T-cell (primary cell): ENCODE measurements around the gene QSOX2. TPM values are rescaled to one million over a fixed set of nuclear protein-coding genes. Genes with fewer than 3 reads are reported as not detected.
A peak's percentile ranks its signal among the peaks of the same experiment; 100 is the strongest.

Source experiments
- ATAC-seq, 4 experiments: fragments of 200-7000 bp in 3 of 4; fragments of 150-1000 bp in 1 of 4; cut with Tn5 transposase; replicated peaks in 1 of 4; 1 replicate in 3 of 4; 2 replicates in 1 of 4; pipeline ENCODE4 v1.10.0; 2021; ENCODE audit warnings: moderate library complexity in 3 of 4, mild to moderate bottlenecking in 2 of 4, moderate number of reproducible peaks in 1 of 4
- CTCF ChIA-PET, 2 donors: fragments of 300-600 bp; sonication (Branson Sonifier 250); formaldehyde crosslinking; loops; one replicate each; lab custom pipeline; 2022; ENCODE audit warnings: antibody characterized with exemption in 2 of 2; lab: Charles Lee
- POLR2A ChIA-PET, 2 donors: fragments of 300-600 bp; sonication (Branson Sonifier 250); formaldehyde crosslinking; loops; one replicate each; lab custom pipeline; 2022; ENCODE audit warnings: antibody characterized with exemption in 2 of 2; lab: Charles Lee
- DNase-seq, 35 experiments: peaks; one replicate each; pipeline versions ENCODE4 v3.0.0 to v3.0.0-alpha.2; 2013 to 2023
- H3K27ac ChIP-seq: one replicate; pipeline ENCODE4 v1.5.1; 2013; ENCODE audit warnings: low read length
- H3K27me3 ChIP-seq, 2 experiments: replicated peaks in 1 of 2; 1 replicate in 1 of 2; 2 replicates in 1 of 2; pipeline versions ENCODE4 v1.6.1 to v1.7.0; 2013; ENCODE audit warnings: low read length in 1 of 2, mixed read lengths in 1 of 2; ENCODE audit not compliant: control insufficient read depth in 2 of 2, insufficient read depth in 2 of 2; ENCODE audit errors: extremely low read depth in 1 of 2
- H3K36me3 ChIP-seq, 2 donors: 1 replicate in 1 of 2; 2 replicates in 1 of 2; pipeline versions ENCODE4 v1.6.1 to v1.7.0; 2013; ENCODE audit warnings: low read length in 1 of 2; ENCODE audit not compliant: control insufficient read depth in 2 of 2, insufficient read depth in 1 of 2; ENCODE audit errors: extremely low read depth in 1 of 2
- H3K4me1 ChIP-seq, 2 experiments: 1 replicate in 1 of 2; 2 replicates in 1 of 2; pipeline versions ENCODE4 v1.6.1 to v1.7.0; 2013; ENCODE audit warnings: low read length in 2 of 2, mixed read lengths in 1 of 2; ENCODE audit not compliant: insufficient read depth in 2 of 2, control insufficient read depth in 1 of 2; ENCODE audit errors: extremely low read depth in 1 of 2
- H3K4me3 ChIP-seq, 2 donors: 1 replicate in 1 of 2; 2 replicates in 1 of 2; pipeline versions ENCODE4 v1.5.1 to v1.7.0; 2013; ENCODE audit warnings: mild to moderate bottlenecking in 2 of 2, low read length in 1 of 2, moderate library complexity in 1 of 2; ENCODE audit not compliant: control insufficient read depth in 1 of 2; ENCODE audit errors: extremely low read depth in 1 of 2
- H3K9me3 ChIP-seq: 2 replicates; pipeline ENCODE4 v1.7.0; 2013
- H3K27ac Mint-ChIP-seq, 2 donors: one replicate each; pipeline ENCODE4 v1.8.0; 2020 to 2021; ENCODE audit warnings: mild to moderate bottlenecking in 2 of 2, mixed read lengths in 2 of 2
- H3K27me3 Mint-ChIP-seq, 2 donors: one replicate each; pipeline ENCODE4 v1.8.0; 2021 to 2022; ENCODE audit warnings: mixed read lengths in 2 of 2
- H3K36me3 Mint-ChIP-seq: one replicate; pipeline ENCODE4 v1.8.0; 2021; ENCODE audit warnings: mixed read lengths
- H3K4me1 Mint-ChIP-seq, 3 donors: one replicate each; pipeline ENCODE4 v1.8.0; 2020 to 2022; ENCODE audit warnings: mixed read lengths in 3 of 3, mild to moderate bottlenecking in 1 of 3
- H3K4me3 Mint-ChIP-seq, 3 donors: one replicate each; pipeline ENCODE4 v1.8.0; 2020 to 2022; ENCODE audit warnings: mild to moderate bottlenecking in 3 of 3, mixed read lengths in 3 of 3, moderate library complexity in 3 of 3
- H3K9me3 Mint-ChIP-seq, 3 donors: one replicate each; pipeline ENCODE4 v1.8.0; 2020 to 2022; ENCODE audit warnings: mixed read lengths in 3 of 3
- WGBS: methylation state at CpG from one replicate; pipeline ENCODE4 v1.1.5; 2013; ENCODE audit warnings: missing lambda C conversion rate; ENCODE audit not compliant: insufficient coverage; 5-methylcytosine and 5-hydroxymethylcytosine counted together
- total RNA-seq, 35 experiments: library from RNA in 6 of 35; stranded (reverse) in 6 of 35; fragments of 120-200 nt in 1 of 35; gene quantifications; one replicate each; pipeline versions ENCODE4 v1.2.1 to v1.2.4 and lab custom pipeline; 2013 to 2026

Gene QSOX2
- total RNA-seq (10 to 100 TPM; 14.1 to 19.4 (median 17.0) TPM), total RNA-seq (lab: John Stamatoyannopoulos, UW) (41.1 to 166 (median 57.0) reads per million in 29 experiments)
- 7.7 TPM for total RNA-seq (2013)

GRCh38 chr9:136245219-136246150 lies at the start of gene QSOX2:
Gene QSOX2, minus strand, starts transcription at chr9:136245812. Its CDS starts 9 bp downstream, at chr9:136245803.
- Mint-ChIP-seq H3K4me1 (peaks cover 33 to 46% (median 43%) of the 10 kb centered on the region in 3 donors), H3K27ac (peak within 1 kb of the TSS; percentile 88 to 91), H3K9me3 (no peaks in the 10 kb centered on the region), H3K4me3 (peak within 1 kb of the TSS; percentile 91 to 98 (median 92)), H3K27me3 (no peaks in the 10 kb centered on the region), H3K36me3 (no peaks in the 10 kb centered on the region)
- Histone ChIP-seq H3K36me3 (peaks cover 0 to 2% of the 10 kb centered on the region in 2 donors), H3K27ac (peak within 1 kb of the TSS; percentile 57), H3K27me3 (no peaks in the 10 kb centered on the region), H3K4me1 (peaks cover 17 to 48% of the 10 kb centered on the region in 2 experiments), H3K9me3 (no peaks in the 10 kb centered on the region), H3K4me3 (peak within 1 kb of the TSS; percentile 52 to 75)
- DNase-seq (peak; percentile 67 to 92 (median 78)), ATAC-seq (peak; percentile 84 to 89 (median 86))
- ChIA-PET POLR2A (no interaction called here), CTCF (no interaction called here)
- WGBS, result under 1% methylated on average over 84 of the region's 112 CpGs

- Histone ChIP-seq H3K27me3 (peaks cover 0 to 21% of the 10 kb centered on the region in 2 experiments), H3K4me3 (no peak overlapping the region), H3K9me3 (no peaks in the 10 kb centered on the region), H3K27ac (no peak overlapping the region), H3K4me1 (no peaks in the 10 kb centered on the region), H3K36me3 (no peaks in the 10 kb centered on the region)
- Mint-ChIP-seq H3K4me3 (no peak overlapping the region), H3K36me3 (no peaks in the 10 kb centered on the region), H3K9me3 (no peaks in the 10 kb centered on the region), H3K27ac (no peak overlapping the region), H3K27me3 (peaks cover 0 to 2% of the 10 kb centered on the region in 2 donors), H3K4me1 (no peaks in the 10 kb centered on the region)
- ATAC-seq (no peak), DNase-seq (no peak)
- WGBS, result 96% methylated on average over 9 of the region's 16 CpGs
- CTCF ChIA-PET, result no interaction called here
- POLR2A ChIA-PET, result no interaction called here
Measured at GRCh38 chr9:136295055-136295454, 49.4 kb upstream of the QSOX2 start.

- 77% methylated on average over 3 of the region's 5 CpGs for WGBS
- Histone ChIP-seq H3K4me3 (no peak overlapping the region), H3K4me1 (no peaks in the 10 kb centered on the region), H3K27me3 (peaks cover 0 to 16% of the 10 kb centered on the region in 2 experiments), H3K9me3 (no peaks in the 10 kb centered on the region), H3K27ac (no peak overlapping the region), H3K36me3 (no peaks in the 10 kb centered on the region)
- ATAC-seq, result no peak
- Mint-ChIP-seq H3K9me3 (no peaks in the 10 kb centered on the region), H3K27ac (no peak overlapping the region), H3K36me3 (no peaks in the 10 kb centered on the region), H3K4me3 (no peak overlapping the region), H3K27me3 (peaks cover 0 to 2% of the 10 kb centered on the region in 2 donors), H3K4me1 (no peaks in the 10 kb centered on the region)
- DNase-seq, result no peak
- ChIA-PET CTCF (no interaction called here), POLR2A (no interaction called here)
Measured at GRCh38 chr9:136294437-136294836, 48.8 kb upstream of the QSOX2 start.

- no peak for DNase-seq
- no peak for ATAC-seq
- H3K27ac ChIP-seq, result no peak overlapping the region
- CTCF ChIA-PET, result no interaction called here
- H3K36me3 ChIP-seq, result no peaks in the 10 kb centered on the region
- H3K4me1 Mint-ChIP-seq, result no peaks in the 10 kb centered on the region
- 84% methylated on average over 14 of the region's 14 CpGs for WGBS
- no peak overlapping the region for H3K4me3 ChIP-seq
- no peaks in the 10 kb centered on the region for H3K4me1 ChIP-seq
- peaks cover 0 to 19% of the 10 kb centered on the region in 2 experiments for H3K27me3 ChIP-seq
- H3K9me3 ChIP-seq, result no peaks in the 10 kb centered on the region
- H3K36me3 Mint-ChIP-seq, result no peaks in the 10 kb centered on the region
- POLR2A ChIA-PET, result no interaction called here
- no peak overlapping the region for H3K27ac Mint-ChIP-seq
- no peaks in the 10 kb centered on the region for H3K9me3 Mint-ChIP-seq
- H3K27me3 Mint-ChIP-seq, result peaks cover 0 to 2% of the 10 kb centered on the region in 2 donors
- no peak overlapping the region for H3K4me3 Mint-ChIP-seq
Measured at GRCh38 chr9:136293476-136294077, 48.0 kb upstream of the QSOX2 start.

GRCh38 chr9:136292591-136293448 lies 47.2 kb upstream of the QSOX2 start:
- Mint-ChIP-seq H3K4me3 (no peak overlapping the region), H3K27me3 (no peaks in the 10 kb centered on the region), H3K27ac (no peak overlapping the region), H3K4me1 (no peaks in the 10 kb centered on the region), H3K36me3 (no peaks in the 10 kb centered on the region), H3K9me3 (no peaks in the 10 kb centered on the region)
- Histone ChIP-seq H3K27ac (no peak overlapping the region), H3K36me3 (no peaks in the 10 kb centered on the region), H3K9me3 (no peaks in the 10 kb centered on the region), H3K27me3 (peaks cover 0 to 15% of the 10 kb centered on the region in 2 experiments), H3K4me3 (no peak overlapping the region), H3K4me1 (no peaks in the 10 kb centered on the region)
- ChIA-PET POLR2A (no interaction called here), CTCF (no interaction called here)
- DNase-seq, result no peak
- 93% methylated on average over 34 of the region's 34 CpGs for WGBS
- no peak for ATAC-seq

- CTCF ChIA-PET, result no interaction called here
- no peak overlapping the region for H3K4me3 ChIP-seq
- Mint-ChIP-seq H3K4me3 (no peak overlapping the region), H3K27me3 (no peaks in the 10 kb centered on the region), H3K4me1 (no peaks in the 10 kb centered on the region), H3K9me3 (no peaks in the 10 kb centered on the region), H3K36me3 (no peaks in the 10 kb centered on the region), H3K27ac (no peak overlapping the region)
- no peaks in the 10 kb centered on the region for H3K4me1 ChIP-seq
- H3K36me3 ChIP-seq, result no peaks in the 10 kb centered on the region
- POLR2A ChIA-PET, result no interaction called here
- 93% methylated on average over 13 of the region's 19 CpGs for WGBS
- peaks cover 0 to 12% of the 10 kb centered on the region in 2 experiments for H3K27me3 ChIP-seq
- no peaks in the 10 kb centered on the region for H3K9me3 ChIP-seq
- no peak overlapping the region for H3K27ac ChIP-seq
- no peak for DNase-seq
- ATAC-seq, result no peak
Measured at GRCh38 chr9:136292026-136292538, 46.5 kb upstream of the QSOX2 start.
